SU-DHL-6 (cell line): Measurements from ENCODE around the gene TM2D3.
"Not testable (repeated sequence)": the region's sequence is repeated elsewhere in the genome, so short reads cannot be mapped to it uniquely, and the experiment has no call there.

Experiments
- H2AFZ ChIP-seq: fragments of 200-600 bp; sonication (generic); 2 replicates; pipeline ENCODE4 v1.6.1; 2014; ENCODE audit warnings: low read depth, mild to moderate bottlenecking, moderate library complexity, mixed read lengths, antibody characterized with exemption, low read length; ENCODE audit not compliant: severe bottlenecking
- H3F3A ChIP-seq: fragments of 200-600 bp; shearing (Covaris generic); 2 replicates; pipeline ENCODE4 v1.6.0; 2016; ENCODE audit warnings: antibody characterized with exemption, mild to moderate bottlenecking; ENCODE audit not compliant: insufficient read depth
- H3K27ac ChIP-seq: fragments of 200-600 bp; sonication (generic); 2 replicates; pipeline ENCODE4 v1.5.1; 2016; ENCODE audit warnings: low read depth, mild to moderate bottlenecking, low read length, moderate library complexity, mixed read lengths
- H3K27me3 ChIP-seq: fragments of 200-600 bp; sonication (generic), shearing (Covaris generic); 2 replicates; pipeline ENCODE4 v1.6.0; 2014; ENCODE audit warnings: mild to moderate bottlenecking, low read length
- H3K36me3 ChIP-seq: fragments of 200-600 bp; sonication (generic); 2 replicates; pipeline ENCODE4 v1.6.1; 2014; ENCODE audit warnings: mild to moderate bottlenecking, low read length, mixed read lengths
- H3K4me2 ChIP-seq: fragments of 300-600, 200-600 bp; shearing (Covaris generic), sonication (generic); 2 replicates; pipeline ENCODE4 v1.6.0; 2014; ENCODE audit warnings: low read length, low read depth, mild to moderate bottlenecking; ENCODE audit not compliant: poor library complexity, severe bottlenecking
- H3K4me3 ChIP-seq: fragments of 200-600 bp; sonication (generic); 2 replicates; pipeline ENCODE4 v1.5.1; 2014; ENCODE audit warnings: antibody characterized with exemption, low read length, mild to moderate bottlenecking, mixed read lengths; ENCODE audit not compliant: insufficient read depth, poor library complexity, severe bottlenecking
- H3K79me2 ChIP-seq: fragments of 200-600 bp; sonication (generic); 2 replicates; pipeline ENCODE4 v1.6.1; 2014; ENCODE audit warnings: mild to moderate bottlenecking, low read length, moderate library complexity; ENCODE audit not compliant: insufficient read depth
- H3K9ac ChIP-seq: fragments of 200-600 bp; sonication (generic); 2 replicates; pipeline ENCODE4 v1.7.0; 2014; ENCODE audit warnings: mild to moderate bottlenecking, low read length
- H3K9me2 ChIP-seq: fragments of 200-600 bp; sonication (generic); replicated peaks from 2 replicates; pipeline ENCODE4 v1.6.1; 2014; ENCODE audit warnings: low read length; ENCODE audit not compliant: insufficient read depth
- H3K9me3 ChIP-seq: fragments of 200-600 bp; sonication (generic); 2 replicates; pipeline ENCODE4 v1.6.1; 2014; ENCODE audit warnings: low read length, mixed read lengths; ENCODE audit not compliant: insufficient read depth
- H4K20me1 ChIP-seq: fragments of 200-600 bp; sonication (generic); 2 replicates; pipeline ENCODE4 v1.6.1; 2014; ENCODE audit warnings: low read depth, mild to moderate bottlenecking, antibody characterized with exemption, low read length, moderate library complexity, mixed read lengths
- CTCF ChIP-seq: fragments of 200-600 bp; sonication (generic); IDR thresholded peaks from one replicate; pipeline ENCODE4 v1.5.1; 2017; ENCODE audit warnings: antibody characterized with exemption, mild to moderate bottlenecking, low read length, moderate library complexity; ENCODE audit not compliant: insufficient read depth, poor library complexity, severe bottlenecking
- EZH2phosphoT487 ChIP-seq: fragments of 200-600 bp; sonication (generic), shearing (Covaris generic); conservative IDR thresholded peaks from 2 replicates; pipeline ENCODE4 v1.6.1; 2018; ENCODE audit warnings: mild to moderate bottlenecking, antibody characterized with exemption, low read length, moderate library complexity, mixed read lengths

Gene TM2D3

GRCh38 chr15:101657968-101658784 lies 6.0 kb upstream of the TM2D3 start:
- no peaks in the 10 kb centered on the region for H3K9me3 ChIP-seq
- no peaks in the 10 kb centered on the region for H3K27me3 ChIP-seq
- no peak overlapping the region for H2AFZ ChIP-seq
- H3K9me2 ChIP-seq, result no peaks in the 10 kb centered on the region
- no peak overlapping the region for H3K4me2 ChIP-seq
- TF ChIP-seq CTCF, result no peak
- TF ChIP-seq EZH2phosphoT487, result no peak
- H4K20me1 ChIP-seq, result no peaks in the 10 kb centered on the region
- H3K36me3 ChIP-seq, result no peaks in the 10 kb centered on the region
- H3K27ac ChIP-seq, result no peak overlapping the region
- H3K4me3 ChIP-seq, result no peak overlapping the region
- no peaks in the 10 kb centered on the region for H3K79me2 ChIP-seq
- no peak overlapping the region for H3K9ac ChIP-seq
- peaks cover 15% of the 10 kb centered on the region for H3F3A ChIP-seq

GRCh38 chr15:101657171-101657570 lies 5.0 kb upstream of the TM2D3 start:
- H3K9me2 ChIP-seq, result no peaks in the 10 kb centered on the region
- H3K27ac ChIP-seq, result no peak overlapping the region
- no peaks in the 10 kb centered on the region for H4K20me1 ChIP-seq
- H3K36me3 ChIP-seq, result no peaks in the 10 kb centered on the region
- peaks cover 15% of the 10 kb centered on the region for H3F3A ChIP-seq
- no peaks in the 10 kb centered on the region; the same call in 1 of the 2 replicates for H3K79me2 ChIP-seq
- H3K4me3 ChIP-seq, result no peak overlapping the region
- no peaks in the 10 kb centered on the region for H3K27me3 ChIP-seq
- no peaks in the 10 kb centered on the region for H3K9me3 ChIP-seq
- H3K9ac ChIP-seq, result no peak overlapping the region
- no peak overlapping the region for H2AFZ ChIP-seq
- no peak overlapping the region for H3K4me2 ChIP-seq
- TF ChIP-seq EZH2phosphoT487 (no peak), CTCF (no peak)

GRCh38 chr15:101654624-101655337 lies 2.6 kb upstream of the TM2D3 start:
- not testable (repeated sequence) for H3K9me3 ChIP-seq, H2AFZ ChIP-seq, H3K4me2 ChIP-seq, H3K9ac ChIP-seq, H3K9me2 ChIP-seq, H3K27me3 ChIP-seq, H3K36me3 ChIP-seq, H4K20me1 ChIP-seq, H3K27ac ChIP-seq, H3K4me3 ChIP-seq
- Histone ChIP-seq H3K79me2 (peaks cover 22% of the 10 kb centered on the region), H3F3A (peaks cover 15% of the 10 kb centered on the region)
- TF ChIP-seq CTCF, result peak; percentile 60
